C4-2B (cell line): ENCODE measurements around the gene TLE3.

Source experiments
- ZFX ChIP-seq: fragments of 450-650 bp; IDR thresholded peaks from 2 replicates; pipeline ENCODE4 v1.6.1; 2017
- TF ChIP-seq, protein P1 (sequence below): fragments of 450-650 bp; conservative IDR thresholded peaks from 2 replicates; pipeline ENCODE4 v1.5.1; 2017; ENCODE audit warnings: mild to moderate bottlenecking

DNA sequence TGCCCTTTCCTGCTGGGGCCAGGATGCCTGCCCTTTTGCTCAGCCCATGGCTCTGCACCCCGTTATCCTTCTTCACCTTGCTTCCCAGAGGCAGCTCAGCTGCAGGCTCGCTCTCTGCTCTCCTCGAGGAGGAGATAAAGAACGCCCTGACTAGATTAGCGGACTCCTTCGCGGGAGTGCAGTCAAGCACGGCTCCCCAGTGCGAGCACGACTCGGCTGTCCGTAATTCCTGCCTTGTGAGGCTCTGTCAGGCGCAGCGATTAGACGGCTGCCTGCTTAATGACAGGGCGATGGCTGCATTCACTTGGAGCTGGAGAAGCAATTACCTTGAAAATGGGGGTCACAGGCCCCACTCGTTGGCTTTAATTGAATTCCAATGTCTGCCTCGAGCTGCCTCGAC is 25.9 kb downstream of the TLE3 start:
- TF ChIP-seq, protein P1, sequence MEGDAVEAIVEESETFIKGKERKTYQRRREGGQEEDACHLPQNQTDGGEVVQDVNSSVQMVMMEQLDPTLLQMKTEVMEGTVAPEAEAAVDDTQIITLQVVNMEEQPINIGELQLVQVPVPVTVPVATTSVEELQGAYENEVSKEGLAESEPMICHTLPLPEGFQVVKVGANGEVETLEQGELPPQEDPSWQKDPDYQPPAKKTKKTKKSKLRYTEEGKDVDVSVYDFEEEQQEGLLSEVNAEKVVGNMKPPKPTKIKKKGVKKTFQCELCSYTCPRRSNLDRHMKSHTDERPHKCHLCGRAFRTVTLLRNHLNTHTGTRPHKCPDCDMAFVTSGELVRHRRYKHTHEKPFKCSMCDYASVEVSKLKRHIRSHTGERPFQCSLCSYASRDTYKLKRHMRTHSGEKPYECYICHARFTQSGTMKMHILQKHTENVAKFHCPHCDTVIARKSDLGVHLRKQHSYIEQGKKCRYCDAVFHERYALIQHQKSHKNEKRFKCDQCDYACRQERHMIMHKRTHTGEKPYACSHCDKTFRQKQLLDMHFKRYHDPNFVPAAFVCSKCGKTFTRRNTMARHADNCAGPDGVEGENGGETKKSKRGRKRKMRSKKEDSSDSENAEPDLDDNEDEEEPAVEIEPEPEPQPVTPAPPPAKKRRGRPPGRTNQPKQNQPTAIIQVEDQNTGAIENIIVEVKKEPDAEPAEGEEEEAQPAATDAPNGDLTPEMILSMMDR, result no peak
- TF ChIP-seq ZFX, result no peak
